GM19463 (cell line): Measurements from ENCODE around the gene SIX2.

Experiments used
- ATAC-seq: cut with Tn5 transposase; IDR thresholded peaks from one replicate; pipeline ENCODE4 v1.9.1; 2021; ENCODE audit warnings: mild to moderate bottlenecking, moderate library complexity; ENCODE audit not compliant: unreplicated experiment

The SIX2 gene

DNA sequence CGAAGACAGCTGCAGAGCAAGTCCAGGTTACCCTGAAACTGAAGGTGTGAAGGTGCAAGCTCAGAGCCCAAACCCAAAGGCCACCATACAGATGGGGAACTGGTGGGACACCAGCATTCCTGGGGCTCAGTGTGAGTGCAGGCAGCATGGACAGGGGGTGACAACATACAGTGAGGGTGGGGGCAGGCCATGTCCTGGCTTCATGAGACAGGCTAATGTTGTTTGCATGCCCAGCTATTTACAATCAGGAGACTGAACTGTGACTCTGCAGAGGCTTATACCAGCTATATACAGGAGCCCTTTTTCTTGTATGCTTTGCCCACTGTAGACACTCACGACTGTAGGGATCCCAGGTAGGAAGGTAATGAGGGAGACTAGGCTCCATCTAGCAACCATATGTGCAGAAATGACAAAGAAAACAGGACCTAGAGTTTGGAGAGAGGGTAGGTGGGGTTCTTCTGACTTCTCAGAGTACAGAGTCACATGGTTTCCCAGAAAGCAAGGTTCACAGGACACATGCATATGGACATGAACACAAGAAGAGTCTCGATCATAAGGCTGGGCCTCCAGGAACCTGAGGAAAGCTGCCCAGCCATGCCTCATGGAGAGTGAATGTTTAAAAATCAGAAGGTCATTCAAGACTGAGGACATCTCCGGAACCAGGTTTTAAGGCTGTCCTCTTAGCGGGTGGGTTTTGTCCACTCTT, 41.4 kb downstream of the SIX2 start:
- ATAC-seq: no peak

GRCh38 chr2:44967056-44967455, 42.2 kb downstream of the SIX2 start:
- ATAC-seq: no peak

DNA sequence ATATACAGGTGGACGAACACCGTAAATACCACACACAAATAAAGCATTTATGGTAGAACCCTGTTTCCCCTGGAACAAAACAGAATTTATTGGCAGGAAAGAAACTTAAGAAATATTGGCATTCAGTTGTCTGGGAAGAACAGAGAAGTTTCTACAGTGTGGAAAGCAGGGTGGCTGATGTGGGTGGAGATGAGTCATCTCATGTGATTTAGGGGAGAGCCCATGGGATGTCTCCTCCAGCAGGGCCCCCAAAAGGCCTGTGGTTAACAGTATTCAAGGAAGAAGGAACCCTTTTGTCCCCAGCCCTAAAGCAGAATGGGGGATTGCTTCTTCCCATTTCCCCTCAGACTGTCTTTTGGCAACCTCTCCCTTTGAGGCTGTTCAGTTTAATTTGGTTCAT, 43.6 kb downstream of the SIX2 start:
- ATAC-seq: no peak

DNA sequence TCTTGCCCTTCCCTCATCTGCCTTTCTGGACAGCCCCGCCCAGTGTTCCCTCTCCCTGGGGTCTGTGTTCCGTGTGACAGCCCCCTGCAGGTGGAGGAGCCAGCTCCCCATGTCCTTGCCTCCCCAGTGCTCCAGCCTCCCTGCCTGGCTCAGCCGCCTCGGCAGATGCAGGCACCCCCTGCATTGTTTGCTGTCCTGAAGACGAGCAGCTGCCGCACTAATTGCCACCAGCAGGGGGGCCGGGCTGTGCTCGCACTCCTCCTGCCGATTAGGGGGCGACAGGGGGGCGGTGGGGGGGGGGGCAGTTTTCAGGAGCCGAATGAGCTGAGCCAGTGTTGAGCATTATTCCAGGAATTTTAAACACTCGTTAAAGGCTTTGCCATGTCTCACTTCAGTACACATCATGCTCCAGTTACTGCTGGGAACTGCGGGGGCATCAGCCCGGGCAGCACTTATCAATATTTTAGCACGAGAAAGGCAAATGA, 44.5 kb downstream of the SIX2 start:
- ATAC-seq: no peak

DNA sequence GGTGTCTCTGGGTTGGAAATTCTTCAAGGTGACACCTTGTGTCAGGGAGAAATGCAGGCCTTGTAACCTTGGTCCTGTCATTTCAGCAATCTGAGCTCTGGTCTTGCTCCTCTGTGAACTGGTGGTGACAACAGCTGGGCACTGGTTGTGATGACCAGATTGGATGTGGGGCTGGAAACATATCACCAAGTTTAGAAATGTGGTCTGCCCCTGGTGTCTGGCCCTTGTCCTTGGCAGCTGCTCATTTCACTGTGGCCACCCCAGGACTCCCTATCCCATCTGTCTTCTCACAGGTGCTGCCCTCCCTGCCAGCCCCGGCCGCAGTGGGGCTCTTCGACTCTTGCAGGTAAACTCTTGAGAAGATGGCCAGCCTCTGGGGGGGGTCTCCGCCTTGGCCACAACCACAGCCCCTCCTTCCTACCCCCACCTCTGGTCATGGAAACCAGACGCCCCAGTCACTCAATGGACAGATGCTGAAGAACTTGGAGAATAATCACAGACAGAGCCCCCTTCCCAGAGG, 47.0 kb downstream of the SIX2 start:
- no peak for ATAC-seq

DNA sequence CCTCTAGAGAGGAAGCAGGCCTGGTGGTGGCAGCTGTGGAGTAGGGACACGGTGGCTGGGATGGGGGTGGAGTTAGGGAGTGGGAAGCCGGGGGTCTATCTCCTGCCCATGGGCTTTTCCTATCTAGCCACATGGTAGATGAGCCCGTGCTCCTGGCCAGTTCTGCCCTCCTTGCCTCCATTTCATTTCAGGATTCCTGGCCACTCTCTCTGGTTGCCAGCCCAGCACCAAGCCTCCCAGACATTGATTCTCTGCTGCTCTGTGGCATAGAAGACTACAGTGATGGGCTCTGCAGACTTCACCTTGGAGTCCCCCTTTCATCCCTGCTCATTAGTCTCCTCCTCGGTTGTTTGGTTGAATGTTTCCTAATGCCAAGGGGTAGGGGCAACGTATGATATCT, 48.4 kb downstream of the SIX2 start:
- ATAC-seq: no peak

GRCh38 chr2:44959855-44960254, 49.4 kb downstream of the SIX2 start:
- no peak for ATAC-seq

DNA sequence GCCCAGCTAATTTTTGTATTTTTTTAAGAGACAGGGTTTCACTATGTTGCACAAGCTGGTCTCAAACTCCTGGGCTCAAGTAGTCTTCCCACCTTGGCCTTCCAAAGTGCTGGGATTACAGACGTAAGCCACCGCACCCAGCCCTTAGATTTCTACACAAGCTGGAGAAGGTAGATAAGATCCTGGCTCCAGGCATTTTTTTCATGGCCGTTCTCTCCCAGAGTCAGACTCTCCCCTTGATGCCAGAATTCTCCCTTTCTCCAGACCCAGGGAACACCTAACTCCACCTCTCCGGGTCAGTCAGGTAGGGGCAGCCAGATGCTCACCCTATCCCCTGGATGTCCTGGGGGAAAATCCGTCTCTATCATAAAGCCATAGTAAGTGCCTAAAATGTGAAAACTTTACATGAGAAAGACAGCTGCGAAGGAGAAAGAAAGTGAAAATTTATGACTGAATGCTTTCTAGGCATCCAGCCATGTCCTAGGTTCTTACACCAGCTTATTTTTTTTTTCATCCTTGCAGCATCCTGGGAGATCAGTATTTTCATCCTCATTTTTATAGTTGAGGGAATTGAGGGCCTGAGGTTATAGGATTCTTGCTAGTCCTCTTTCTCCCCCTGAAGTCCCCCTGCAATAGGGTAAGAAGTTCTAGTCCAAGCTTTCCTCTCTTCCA, 51.5 kb downstream of the SIX2 start:
- ATAC-seq: no peak

GRCh38 chr2:44956843-44957242, 52.4 kb downstream of the SIX2 start:
- no peak for ATAC-seq

- ATAC-seq: peak; percentile 71
Measured at GRCh38 chr2:44955593-44956392, 53.5 kb downstream of the SIX2 start.
